ENCODE data around the gene TRIP13.
"Not testable (repeated sequence)": the region's sequence is repeated elsewhere in the genome, so short reads cannot be mapped to it uniquely, and the experiment has no call there.

TRIP13 gene

GRCh38 chr5:908172-908571 is 15.5 kb downstream of the TRIP13 start:
- DNase-seq (ENCODE audit: insufficient read length, low spot score) (no peak), FAIRE-seq (no peak)
- TF ChIP-seq POLR2A (IDR thresholded peaks at IDR 0.05; ENCODE audit: low read depth, low read length) = no peak

- no peak for TF ChIP-seq POLR2A (IDR thresholded peaks at IDR 0.05; ENCODE audit: low read depth, low read length)
- FAIRE-seq = no peak
- DNase-seq (ENCODE audit: insufficient read length, low spot score) = no peak
Measured at GRCh38 chr5:909086-909485, 16.4 kb downstream of the TRIP13 start.

DNA sequence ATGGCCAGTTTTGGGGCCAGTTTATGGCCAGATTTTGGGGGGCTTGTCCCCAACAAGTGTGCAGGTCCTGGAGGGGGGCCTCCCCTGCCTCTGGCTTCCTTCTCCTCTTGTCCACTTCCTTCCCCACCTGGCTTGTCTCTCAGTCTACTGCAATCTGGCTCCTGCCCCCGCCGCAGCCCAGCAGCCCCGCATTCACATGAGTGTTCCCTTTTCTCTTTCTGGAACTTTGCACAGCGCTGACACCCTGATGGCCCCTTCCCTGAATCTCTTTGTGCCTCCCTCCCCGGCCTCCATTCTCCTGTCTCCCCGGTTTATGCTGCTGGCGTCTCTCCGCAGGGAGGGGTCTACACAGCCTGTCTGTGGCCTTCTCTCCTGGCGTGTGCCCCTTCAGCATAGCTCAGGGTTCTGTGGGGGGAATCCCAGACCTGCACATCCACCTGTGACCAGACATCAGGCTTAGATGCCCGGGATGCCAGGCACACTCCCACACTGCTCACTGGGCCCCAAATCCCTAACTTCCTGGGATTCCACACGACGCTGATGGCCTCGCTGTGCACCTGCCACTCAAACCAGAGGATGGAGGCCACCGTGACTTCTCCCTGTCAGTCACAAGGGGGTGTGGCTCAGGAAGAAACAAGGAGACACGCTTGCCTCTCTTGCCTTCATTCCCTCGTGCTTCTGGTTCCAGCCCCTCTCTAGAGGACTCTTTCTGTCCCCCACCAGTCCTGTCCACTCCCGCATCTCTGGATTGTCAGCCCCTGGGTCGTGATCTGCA is 17.5 kb downstream of the TRIP13 start:
- FAIRE-seq = no peak

GRCh38 chr5:910769-911160 is 18.1 kb downstream of the TRIP13 start:
- no peak for TF ChIP-seq POLR2A (IDR thresholded peaks at IDR 0.05; ENCODE audit: low read depth, low read length)
- FAIRE-seq = no peak
- DNase-seq (ENCODE audit: insufficient read length, low spot score) = no peak

More for the DNA sequence above, 17.5 kb downstream of the TRIP13 start:
- DNase-seq (ENCODE audit: insufficient read length, low spot score) = no peak
- no peak for TF ChIP-seq POLR2A (IDR thresholded peaks at IDR 0.05; ENCODE audit: low read depth, low read length)

DNA sequence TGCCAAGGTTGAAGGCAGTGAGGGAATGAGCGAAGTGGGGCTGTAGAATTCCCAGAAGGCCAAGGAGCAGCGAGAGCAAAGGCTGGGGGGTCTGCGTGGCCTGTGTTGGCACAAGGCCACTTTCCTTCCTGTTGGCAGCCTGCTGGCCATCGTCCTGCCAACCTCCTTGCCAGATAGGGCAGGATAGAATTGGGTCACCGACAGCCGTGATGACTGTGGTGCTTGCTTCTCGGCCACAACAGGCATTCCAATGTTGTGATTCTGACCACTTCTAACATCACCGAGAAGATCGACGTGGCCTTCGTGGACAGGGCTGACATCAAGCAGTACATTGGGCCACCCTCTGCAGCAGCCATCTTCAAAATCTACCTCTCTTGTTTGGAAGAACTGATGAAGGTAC is 18.9 kb downstream of the TRIP13 start:
- FAIRE-seq (peak; percentile 87), DNase-seq (ENCODE audit: insufficient read length, low spot score) (peak; percentile 93)
- no peak for TF ChIP-seq POLR2A (IDR thresholded peaks at IDR 0.05; ENCODE audit: low read depth, low read length)

GRCh38 chr5:912280-913091 is 19.8 kb downstream of the TRIP13 start:
- no peak for TF ChIP-seq POLR2A (IDR thresholded peaks at IDR 0.05; ENCODE audit: low read depth, low read length)
- DNase-seq (ENCODE audit: insufficient read length, low spot score) (peak; percentile 96), FAIRE-seq (peak; percentile 68)

DNA sequence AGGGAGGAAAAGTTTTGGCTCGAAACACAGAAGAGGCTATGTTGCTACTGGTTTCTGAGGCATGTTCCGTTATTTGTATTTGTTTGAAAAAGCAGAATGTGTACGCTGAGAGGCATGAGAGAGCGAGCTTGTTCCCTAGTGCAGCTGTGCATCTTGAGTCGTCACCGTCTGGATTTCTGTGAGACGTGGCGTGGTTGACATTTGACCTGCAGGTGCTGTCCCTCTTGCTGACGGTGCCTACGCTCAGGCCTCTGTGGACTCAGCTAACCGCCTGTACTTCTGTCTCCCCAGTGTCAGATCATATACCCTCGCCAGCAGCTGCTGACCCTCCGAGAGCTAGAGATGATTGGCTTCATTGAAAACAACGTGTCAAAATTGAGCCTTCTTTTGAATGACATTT is 21.5 kb downstream of the TRIP13 start:
- TF ChIP-seq POLR2A (IDR thresholded peaks at IDR 0.05; ENCODE audit: low read depth, low read length) = no peak
- FAIRE-seq = no peak
- DNase-seq (ENCODE audit: insufficient read length, low spot score) = no peak

GRCh38 chr5:914612-915011 is 21.9 kb downstream of the TRIP13 start:
- TF ChIP-seq POLR2A (IDR thresholded peaks at IDR 0.05; ENCODE audit: low read depth, low read length) = no peak
- DNase-seq (ENCODE audit: insufficient read length, low spot score) (no peak), FAIRE-seq (no peak)

DNA sequence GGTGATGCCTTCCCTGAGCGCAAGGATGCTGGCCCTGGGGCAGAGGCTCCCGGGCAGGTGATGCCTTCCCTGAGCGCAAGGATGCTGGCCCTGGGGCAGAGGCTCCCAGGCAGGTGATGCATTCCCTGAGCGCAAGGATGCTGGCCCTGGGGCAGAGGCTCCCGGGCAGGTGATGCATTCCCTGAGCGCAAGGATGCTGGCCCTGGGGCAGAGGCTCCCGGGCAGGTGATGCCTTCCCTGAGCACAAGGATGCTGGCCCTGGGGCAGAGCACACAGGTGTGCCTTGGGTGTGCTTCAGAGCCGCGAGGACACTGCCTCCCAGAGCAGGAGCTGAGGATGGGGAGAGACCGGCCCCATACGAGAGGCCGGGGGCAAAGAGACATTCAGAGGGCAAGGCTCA is 22.7 kb downstream of the TRIP13 start:
- FAIRE-seq; DNase-seq (ENCODE audit: insufficient read length, low spot score): not testable (repeated sequence)

- DNase-seq (ENCODE audit: insufficient read length, low spot score) (no peak), FAIRE-seq (no peak)
- TF ChIP-seq POLR2A (IDR thresholded peaks at IDR 0.05; ENCODE audit: low read depth, low read length) = no peak
Measured at GRCh38 chr5:915946-916345, 23.3 kb downstream of the TRIP13 start.

- no peak for TF ChIP-seq POLR2A (IDR thresholded peaks at IDR 0.05; ENCODE audit: low read depth, low read length)
- DNase-seq (ENCODE audit: insufficient read length, low spot score) (no peak), FAIRE-seq (no peak)
Measured at GRCh38 chr5:916441-917293, 24.0 kb downstream of the TRIP13 start.

DNA sequence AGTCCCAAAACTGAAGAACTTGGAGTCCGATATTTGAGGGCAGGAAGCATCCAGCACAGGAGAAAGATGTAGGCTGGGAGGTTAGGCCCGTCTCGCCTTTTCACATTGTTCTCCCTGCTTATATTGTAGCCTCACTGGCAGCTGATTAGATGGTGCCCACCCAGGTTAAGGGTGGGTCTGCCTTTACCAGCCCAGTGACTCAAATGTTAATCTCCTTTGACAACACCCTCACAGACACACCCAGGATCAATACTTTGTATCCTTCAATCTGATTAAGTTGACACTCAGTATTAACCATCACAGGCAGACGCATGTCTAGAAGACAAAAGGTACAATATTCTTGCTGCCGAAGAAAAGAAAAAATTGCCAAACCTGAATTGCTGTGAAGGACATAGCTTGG is 26.0 kb downstream of the TRIP13 start:
- not testable (repeated sequence) for DNase-seq (ENCODE audit: insufficient read length, low spot score); FAIRE-seq

DNA sequence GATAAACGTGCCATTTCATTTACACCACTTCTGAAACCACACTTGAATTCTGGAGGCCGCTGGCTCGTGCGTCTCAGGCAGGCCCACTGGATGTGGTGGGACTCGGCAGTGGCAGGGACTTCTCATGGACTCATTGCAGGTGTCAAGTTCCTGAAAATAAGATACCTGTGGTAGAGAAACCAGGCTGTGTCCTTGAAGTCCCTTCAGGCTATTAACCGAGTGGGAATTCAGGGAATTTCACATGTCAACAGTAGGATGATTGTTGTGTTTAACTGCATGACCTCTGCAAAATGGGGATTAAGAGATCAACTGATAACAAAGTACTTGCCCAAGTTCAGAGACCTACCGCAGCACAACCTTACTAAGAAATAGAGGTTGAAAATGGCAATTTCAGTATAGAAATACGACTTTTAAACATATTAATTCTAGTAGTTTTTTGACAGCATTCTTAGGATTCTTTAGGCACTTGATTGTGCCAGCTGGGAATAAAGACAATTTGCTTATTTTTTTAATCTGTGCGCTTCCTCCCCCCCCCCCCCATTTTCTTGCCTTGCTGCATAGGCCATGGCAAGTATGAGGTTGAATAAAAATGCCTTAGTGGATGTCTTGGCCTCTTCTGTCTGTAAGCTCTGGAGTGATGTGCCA is 26.8 kb downstream of the TRIP13 start:
- DNase-seq (ENCODE audit: insufficient read length, low spot score) (no peak), FAIRE-seq (no peak)
- no peak for TF ChIP-seq POLR2A (IDR thresholded peaks at IDR 0.05; ENCODE audit: low read depth, low read length)

- DNase-seq (ENCODE audit: insufficient read length, low spot score) (no peak), FAIRE-seq (no peak)
- TF ChIP-seq POLR2A (IDR thresholded peaks at IDR 0.05; ENCODE audit: low read depth, low read length) = no peak
Measured at GRCh38 chr5:920321-920720, 27.6 kb downstream of the TRIP13 start.
